COR-L47 (cell line): ENCODE results near the gene GPATCH4.
A peak's percentile ranks its signal among the peaks of the same experiment; 100 is the strongest.
"Not testable (repeated sequence)": the region's sequence is repeated elsewhere in the genome, so short reads cannot be mapped to it uniquely, and the experiment has no call there.

Experiments used
- DNase-seq: peaks from one replicate; lab custom pipeline; 2025; lab: John Stamatoyannopoulos, UW

GPATCH4 gene

DNA sequence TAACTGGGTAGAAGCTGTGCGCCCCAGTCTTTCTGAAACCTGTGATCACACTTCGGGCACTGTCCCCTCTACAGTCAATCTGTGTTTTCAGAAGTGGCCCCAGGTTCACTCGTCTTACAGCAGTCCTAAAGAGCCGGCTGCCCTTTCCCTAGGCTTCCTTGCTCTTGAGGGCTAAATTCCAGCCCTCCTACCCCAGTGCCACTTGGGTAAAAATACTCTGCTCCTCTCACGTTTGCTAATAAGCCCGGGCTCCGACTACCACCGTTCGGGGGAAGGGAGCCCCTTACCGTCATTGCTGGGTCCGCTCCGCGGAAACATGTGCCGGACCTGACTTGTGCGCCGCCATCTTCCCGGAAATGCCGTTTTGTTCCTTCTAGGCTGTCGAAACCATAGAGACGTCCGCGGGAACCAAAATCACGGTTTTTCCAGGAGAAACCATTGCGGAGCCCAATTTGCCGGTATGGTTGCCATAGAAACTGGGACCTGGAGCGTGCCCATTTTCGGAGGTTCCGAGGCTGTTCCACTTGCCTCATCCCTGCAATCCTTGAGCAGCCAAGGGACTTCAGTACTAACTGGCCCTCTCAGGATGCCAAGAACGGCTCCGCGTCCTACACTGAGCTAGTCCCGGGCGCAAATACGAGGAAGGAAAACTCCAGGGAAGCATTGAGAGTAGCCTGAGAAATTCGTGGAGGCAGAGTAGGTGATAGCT is at the start of gene GPATCH4:
Gene GPATCH4 (minus strand): TSS at position 358 of the 709 bp plus-strand sequence.
- DNase-seq, result peak; percentile 70

DNA sequence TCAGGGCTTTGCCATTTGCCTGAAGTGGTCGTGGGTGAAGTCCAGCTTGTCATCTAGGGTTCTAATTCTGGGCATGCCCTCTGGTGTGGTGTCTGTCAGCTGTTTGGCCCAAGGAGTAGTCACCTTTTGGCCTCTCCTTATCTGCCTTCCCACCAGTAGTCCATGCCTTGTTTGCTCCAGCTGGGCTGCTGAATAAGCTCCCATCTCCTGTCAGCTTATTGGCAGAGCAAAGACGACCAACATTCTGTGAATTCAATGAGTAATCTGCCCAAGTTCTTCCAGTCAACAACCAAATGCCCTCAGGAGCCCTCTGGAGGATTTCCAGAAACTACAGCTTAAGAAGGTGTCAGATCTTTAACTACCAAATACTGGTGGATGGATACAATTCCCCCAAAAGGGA is 47.7 kb upstream of the GPATCH4 start:
- no peak for DNase-seq

DNA sequence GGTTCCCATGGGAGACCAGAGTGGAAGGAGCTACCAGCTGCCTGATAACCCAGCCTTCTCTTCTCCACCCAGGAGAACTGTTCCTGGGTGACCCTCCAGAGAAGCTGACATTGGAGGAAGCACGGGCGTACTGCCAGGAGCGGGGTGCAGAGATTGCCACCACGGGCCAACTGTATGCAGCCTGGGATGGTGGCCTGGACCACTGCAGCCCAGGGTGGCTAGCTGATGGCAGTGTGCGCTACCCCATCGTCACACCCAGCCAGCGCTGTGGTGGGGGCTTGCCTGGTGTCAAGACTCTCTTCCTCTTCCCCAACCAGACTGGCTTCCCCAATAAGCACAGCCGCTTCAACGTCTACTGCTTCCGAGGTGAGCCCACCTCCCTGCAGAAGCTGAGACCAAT is 47.2 kb upstream of the GPATCH4 start:
- DNase-seq, result no peak

DNA sequence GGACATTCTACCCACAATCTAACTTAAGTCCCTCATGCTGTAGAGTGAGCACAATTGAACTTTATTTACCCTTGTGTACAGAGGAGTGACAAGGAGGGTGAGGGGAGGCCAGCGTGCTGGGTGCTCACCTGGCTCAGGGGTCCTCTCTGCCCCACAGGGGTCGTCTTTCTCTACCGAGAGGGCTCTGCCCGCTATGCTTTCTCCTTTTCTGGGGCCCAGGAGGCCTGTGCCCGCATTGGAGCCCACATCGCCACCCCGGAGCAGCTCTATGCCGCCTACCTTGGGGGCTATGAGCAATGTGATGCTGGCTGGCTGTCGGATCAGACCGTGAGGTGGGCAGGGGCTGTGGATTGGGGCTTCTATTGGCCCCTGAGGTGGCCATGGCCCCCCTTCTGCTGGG is 46.1 kb upstream of the GPATCH4 start:
- DNase-seq, result no peak

DNA sequence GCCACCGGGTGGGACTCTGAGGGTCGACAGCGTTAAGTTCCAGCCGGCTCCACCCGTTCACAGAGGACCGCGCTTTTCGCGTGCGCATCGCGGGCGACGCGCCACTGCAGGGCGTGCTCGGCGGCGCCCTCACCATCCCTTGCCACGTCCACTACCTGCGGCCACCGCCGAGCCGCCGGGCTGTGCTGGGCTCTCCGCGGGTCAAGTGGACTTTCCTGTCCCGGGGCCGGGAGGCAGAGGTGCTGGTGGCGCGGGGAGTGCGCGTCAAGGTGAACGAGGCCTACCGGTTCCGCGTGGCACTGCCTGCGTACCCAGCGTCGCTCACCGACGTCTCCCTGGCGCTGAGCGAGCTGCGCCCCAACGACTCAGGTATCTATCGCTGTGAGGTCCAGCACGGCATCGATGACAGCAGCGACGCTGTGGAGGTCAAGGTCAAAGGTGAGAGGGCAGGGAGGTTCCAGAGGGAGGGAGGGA is 45.5 kb upstream of the GPATCH4 start:
- no peak for DNase-seq

DNA sequence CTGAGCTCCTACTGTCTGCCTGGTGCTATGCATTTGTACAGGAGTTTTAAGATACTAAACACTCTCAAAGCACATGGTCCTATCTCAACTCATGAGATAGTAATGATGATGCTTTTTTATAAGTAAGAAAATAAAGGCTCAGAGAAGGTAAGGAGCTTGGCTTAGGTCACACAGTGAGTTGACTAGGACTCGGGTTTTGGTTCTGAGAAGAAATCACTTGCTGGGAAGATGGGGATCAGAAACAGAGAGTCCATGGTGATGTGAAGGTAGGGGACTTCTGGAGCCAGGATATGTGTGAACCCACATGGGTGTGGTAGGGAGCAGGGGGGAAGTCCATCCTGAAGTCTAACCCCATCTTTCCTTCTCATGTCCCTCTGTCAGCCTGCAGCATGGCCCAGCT is 44.4 kb upstream of the GPATCH4 start:
- DNase-seq, result no peak

DNA sequence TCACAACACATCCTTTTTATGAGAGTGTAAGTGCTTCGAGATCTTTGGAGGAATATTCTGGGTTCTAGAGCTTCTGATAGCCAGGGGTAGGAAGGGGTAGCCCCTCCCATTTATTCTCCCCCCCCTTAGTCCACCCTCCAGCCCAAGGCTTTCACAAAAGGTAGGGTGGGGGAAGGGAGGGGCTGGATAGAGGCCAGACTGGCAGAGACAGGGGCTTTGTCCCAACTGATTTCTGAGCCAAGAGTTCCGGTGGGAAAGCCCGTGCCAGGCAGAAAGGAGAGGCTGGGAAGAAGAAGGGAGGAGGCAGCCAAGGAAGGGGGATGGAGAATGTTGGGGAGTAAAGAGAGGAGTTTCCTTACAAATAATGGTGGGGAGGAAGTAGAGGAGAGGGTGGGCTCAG is 43.8 kb upstream of the GPATCH4 start:
- DNase-seq, result no peak

DNA sequence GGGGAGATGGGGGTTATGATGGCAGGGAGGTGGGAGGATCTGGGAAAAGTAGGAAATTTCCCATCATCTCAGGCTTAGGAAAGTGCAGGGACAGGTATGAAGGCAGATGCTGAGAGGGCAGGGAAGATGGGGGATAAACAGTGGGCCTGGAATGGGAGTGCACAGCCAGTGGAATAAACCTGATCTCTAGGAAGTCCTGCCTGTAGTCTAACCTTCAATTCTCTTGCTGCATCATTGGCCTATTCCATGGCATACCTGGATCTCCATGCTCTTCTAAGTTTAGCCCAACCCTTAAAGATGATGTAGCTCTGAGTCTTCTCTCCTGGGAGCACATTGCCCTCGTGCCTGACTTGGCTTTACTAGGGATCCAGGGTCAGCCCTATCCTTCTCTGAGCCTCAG is 43.4 kb upstream of the GPATCH4 start:
- no peak for DNase-seq

DNA sequence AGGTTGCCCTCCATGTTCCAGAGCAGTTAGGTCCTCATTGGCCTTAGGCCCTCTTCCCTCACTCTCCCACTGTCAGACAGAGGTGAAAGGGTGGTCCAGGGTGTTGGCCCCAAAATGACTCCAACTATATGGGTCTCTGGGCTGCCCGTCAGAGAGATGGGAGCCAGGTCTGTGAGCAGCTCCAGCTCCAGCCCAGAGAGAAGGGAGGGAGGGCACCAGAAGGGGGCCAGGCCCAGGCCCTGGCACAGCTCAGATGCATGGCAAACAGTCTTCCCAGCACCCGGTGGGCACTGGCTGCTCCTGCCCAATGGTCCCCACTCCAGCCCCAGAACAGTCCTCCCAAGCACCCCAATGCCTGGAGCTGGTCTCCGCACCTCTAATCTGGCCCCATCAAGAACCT is 42.9 kb upstream of the GPATCH4 start:
- DNase-seq, result no peak

DNA sequence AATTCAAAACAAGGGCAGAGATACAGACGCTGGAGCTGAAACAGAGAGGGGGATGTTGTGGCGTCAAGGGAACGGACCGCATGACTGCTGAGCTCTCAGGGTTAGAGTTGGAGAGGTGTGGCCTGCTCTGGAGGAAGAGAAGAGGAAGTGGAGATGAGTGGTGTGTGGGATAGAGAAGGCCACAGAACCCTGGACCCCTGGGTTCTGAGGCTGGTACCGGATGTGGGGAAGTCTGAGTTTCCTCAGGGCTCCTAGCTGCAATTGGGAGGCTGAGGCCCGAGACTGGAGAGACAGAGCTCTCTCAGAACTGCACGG is 42.5 kb upstream of the GPATCH4 start:
- no peak for DNase-seq

DNA sequence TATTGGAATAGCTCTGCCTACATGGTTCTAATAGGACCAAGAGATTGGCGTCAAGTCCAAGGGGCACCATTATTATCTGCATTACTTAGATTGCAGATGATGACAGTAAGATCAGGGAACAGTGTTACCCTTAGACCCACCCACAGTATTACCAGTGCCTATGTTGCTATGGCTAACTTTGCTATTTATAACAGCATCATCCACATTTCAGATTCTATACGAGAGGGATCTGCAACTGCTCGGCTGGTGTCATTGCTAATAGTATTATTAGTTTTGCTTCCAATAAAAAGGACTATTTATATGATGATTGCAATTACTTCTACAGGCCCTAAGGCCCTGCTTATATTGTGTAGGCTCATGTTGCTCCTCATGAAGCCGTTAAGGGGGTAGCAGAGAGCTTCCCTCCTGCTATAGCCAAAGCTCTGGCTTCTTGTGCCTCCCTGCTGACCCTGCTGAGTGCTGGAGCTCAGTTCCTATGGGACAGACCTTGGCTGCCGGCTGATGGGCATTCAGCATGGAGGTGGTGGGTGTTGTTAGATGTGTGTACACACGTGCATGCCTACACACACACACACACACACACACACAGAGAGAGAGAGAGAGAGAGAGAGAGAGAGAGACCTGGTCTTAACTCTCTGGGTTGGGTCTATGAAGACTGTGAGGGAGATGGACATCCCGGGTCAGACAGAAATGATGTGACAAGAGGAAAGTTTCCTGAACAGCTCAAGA is 41.9 kb upstream of the GPATCH4 start:
- DNase-seq, result no peak

DNA sequence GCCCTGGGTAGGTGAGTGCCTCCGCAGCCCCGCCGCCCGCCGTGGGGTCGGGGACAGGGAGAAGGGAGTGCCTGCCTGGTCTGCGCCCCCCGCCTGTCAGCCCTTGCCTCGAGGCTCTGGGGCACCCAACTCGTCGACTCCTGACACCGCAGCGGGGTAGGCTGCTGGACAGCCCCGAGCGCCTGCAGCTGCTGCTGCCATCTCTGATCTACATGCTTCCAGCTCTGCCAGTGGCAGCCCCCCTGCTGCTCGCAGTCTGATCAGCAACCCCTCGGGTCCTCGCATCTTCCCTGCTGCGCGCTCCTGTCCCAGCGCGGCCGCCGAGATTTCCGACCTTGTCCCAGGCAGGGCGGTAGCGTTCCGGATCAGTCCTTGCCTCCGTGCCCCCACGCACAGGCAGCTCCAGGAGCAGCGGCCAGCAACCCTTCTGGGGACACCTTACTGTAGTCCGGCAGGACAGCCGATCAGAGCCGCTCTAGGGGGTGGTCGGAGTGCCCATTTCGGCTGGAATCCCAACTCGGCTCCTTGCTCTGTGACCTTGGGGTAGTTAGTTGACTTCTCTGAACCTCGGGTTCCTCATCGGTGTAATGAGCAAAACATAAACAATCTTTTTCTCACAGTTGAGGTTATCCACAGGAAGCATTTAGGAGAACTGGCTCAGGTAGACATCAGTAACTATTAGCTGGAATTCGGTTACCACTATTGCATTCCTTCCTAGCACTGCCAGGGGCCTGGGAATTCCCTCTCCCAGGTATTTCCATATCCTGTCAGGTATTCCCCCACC is 41.2 kb upstream of the GPATCH4 start:
- DNase-seq, result no peak

DNA sequence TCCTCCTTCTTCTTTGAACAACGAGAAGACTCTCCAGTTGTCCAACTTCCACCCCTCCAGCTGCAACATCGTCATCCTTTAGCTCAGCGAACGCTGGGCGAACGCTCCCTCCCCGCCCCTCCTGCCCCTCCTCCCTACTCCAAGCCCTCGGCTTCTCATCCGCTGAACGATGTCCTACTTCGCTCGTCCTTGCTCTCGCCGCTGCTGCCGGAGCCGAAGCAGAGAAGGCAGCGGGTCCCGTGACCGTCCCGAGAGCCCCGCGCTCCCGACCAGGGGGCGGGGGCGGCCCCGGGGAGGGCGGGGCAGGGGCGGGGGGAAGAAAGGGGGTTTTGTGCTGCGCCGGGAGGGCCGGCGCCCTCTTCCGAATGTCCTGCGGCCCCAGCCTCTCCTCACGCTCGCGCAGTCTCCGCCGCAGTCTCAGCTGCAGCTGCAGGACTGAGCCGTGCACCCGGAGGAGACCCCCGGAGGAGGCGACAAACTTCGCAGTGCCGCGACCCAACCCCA is 40.5 kb upstream of the GPATCH4 start, which contains the start of gene BCAN:
Gene BCAN (plus strand): TSS at position 357 of the 504 bp plus-strand sequence. CDS start 3,938 bp downstream, outside the sequence.
- no peak for DNase-seq

DNA sequence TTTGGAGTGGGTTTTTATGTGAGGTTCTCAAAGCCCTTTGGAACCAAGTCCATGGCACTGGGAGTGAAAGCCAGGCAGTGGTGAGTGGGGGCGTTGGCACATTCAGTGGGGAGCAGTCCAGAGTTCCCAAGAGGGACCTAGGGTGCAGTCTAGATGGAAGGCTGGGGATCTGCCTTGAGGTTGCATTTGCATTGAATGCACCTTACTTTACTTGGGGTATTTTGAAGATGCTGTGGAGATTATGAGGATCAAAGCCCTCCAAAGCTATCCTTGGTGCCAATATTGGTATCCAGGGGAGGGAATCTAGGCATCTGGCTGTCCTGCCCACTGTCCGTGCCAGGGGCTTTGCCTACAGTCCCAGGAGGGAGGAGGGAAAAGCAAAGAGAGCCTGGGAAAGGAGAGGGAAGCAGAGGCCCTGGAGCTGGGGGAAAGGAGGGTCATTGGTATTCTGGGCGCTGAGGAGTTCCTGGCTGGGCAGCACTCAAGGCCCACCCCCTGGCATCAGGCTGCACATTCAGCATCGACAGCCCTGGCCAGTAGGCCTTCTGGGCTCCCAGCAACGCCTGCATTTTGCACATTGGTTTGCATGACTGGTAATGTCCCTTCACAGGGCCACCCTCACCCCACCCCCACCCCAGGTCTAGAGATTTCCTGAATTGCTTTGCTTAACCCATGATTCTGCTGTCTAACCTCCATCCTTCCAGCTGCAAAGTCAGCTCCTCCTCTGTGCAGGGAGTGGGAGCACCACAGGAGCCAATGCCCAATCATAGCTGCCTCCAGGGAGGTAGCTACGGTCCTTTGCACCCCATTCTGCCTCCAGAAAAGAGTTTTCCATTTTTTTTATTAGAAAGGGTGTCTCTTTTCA is 39.8 kb upstream of the GPATCH4 start:
- DNase-seq, result no peak

DNA sequence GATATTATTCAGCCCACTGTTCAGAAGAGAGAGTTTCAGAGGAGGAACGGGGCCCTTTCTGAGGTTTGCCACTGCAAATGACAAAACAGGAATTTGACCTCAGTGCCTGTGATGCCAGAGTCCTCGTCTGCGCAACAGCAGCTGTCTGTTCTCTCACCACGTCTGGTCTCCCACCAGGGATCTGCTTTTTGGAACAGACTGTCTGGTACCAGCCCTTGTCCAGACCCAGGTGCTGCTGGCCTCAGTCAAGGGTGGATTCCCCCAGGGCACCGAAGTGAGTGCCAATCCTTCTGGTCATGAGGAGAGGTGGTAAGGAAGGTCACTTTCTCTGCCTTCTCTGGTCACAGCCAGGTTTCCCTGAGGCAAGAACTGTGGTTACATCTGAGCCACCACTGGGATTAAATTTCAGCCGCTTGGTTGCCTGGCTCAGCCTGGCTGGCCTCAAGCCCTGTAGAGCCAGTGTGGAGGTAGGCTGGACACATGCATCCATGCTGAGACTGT is 38.4 kb upstream of the GPATCH4 start:
- no peak for DNase-seq

DNA sequence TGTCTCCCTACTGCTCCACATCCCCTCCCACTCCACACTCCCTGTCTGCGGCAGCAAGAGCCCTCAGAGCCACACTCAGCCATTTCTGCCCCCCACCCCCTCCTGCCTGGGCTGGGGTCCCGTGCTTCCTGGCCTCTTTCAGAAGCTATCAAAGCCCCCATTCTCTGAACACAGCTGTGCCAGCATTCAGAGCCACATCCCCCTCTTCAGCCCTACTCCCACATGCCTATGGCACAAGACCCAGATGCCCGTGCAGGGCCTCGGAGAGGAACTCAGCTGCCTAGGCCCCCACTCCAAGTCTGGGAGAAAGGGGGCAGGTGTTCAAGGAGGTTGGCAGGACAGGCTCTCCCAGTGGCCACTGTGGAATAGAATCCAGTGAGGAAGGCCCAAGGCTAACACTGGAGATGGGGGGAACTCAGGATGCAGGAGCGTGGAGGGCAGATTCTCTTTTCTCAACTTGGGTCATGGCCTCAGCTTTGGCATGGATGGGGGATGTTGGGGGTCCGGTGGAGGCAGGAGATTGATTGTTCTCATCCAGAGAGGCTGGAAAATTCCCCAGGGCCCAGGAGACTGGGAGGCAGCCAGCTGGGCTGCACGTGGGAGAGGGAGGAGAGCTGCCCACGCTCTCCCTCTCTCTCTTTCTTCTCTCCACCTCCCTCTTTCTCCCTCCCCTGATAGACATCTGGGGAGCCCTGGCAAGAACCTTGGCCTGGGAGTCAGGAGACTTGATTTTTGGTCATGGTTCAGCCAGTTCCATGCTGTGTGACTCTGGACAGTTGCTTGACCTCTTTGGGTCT is 37.1 kb upstream of the GPATCH4 start:
- no peak for DNase-seq

DNA sequence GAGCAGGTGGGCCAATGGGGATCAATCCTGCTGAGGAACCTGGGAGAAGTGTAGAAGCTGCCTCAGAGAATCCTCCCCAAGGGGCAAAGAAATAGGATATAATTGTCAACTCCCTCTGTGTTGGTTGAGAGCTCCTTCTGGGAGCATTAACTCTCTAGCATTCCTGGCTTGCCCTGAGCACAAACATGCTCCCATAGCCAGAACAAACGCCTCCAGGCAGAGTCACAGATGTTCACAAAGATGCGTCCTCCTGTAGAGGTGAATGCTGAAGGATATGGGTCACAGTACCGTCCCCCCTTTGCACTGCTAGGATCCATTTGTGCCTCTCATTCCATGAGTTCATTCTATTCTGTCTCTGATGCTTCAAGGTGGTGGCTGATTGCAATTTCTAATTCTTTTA is 31.1 kb upstream of the GPATCH4 start:
- no peak for DNase-seq

DNA sequence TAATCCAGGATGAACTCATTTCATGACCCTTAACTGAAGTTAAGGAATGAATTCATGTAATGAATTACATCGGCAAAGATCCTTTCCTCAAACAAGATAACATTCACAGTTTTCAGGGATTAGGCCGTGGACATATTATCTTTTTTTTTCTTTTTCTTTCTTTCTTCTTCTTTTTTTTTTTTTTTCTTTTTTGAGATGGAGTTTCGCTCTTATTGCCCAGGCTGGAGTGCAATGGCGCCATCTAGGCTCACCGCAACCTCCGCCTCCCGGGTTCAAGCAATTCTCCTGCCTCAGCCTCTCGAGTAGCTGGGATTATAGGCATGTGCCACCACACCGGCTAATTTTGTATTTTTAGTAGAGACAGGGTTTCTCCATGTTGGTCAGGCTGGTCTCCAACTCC is 29.9 kb upstream of the GPATCH4 start:
- DNase-seq, result not testable (repeated sequence)

DNA sequence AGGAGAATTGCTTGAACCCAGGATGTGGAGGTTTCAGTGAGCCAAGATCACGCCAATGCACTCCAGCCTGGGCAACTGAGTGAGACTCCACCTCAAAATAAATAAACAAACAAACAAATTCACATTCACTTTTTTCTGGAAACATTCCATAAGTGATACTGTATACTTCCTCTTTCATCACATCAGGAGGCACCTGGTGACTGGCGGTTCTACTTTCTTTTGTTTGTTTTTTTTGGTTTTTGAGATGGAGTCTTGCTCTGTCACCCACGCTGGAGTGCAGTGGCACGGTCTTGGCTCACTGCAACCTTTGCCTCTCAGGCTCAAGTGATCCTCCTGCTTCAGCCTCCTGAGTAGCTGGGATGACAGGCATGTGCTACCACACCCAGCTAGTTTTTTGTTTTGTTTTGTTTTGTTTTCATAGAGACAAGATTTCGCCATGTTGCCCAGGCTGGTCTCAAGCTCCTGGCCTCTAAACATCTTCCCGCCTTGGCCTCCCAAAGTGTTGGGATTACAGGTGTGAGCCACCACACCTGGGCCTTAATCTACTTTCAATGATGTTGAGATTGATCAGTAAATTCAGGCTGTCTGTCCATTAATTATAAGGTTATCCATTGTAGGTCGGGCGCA is 28.7 kb upstream of the GPATCH4 start:
- no peak for DNase-seq

DNA sequence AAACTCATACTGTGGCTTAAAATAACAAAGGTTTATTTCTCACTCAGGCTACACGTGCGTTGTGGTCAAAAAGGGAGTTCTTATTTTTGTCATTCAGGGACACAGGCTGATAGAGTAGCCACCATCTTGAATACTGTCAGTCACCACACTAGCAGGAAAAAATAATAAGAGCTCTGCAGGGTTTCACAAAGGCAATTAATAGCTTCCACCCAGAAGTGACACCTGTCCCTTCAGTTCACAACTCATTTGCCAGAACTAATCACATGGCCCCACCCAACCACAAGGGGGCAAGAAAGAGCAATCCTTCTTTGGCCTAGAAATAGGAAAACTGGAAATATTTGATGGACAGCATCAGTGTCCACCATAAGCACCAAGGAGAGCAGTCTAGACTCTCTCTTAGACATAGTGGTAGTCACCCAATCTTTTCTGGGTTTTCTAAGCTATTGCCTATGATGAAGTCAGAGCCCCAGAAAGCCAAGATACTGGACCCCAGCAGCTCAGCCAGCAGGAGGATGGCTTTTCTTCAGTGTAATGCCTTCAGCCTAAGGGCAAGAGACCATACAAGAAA is 26.1 kb upstream of the GPATCH4 start:
- peak; percentile 33 for DNase-seq
